ENCODE data around the gene PHF21B.
A peak's percentile ranks its signal among the peaks of the same experiment; 100 is the strongest.

DNA sequence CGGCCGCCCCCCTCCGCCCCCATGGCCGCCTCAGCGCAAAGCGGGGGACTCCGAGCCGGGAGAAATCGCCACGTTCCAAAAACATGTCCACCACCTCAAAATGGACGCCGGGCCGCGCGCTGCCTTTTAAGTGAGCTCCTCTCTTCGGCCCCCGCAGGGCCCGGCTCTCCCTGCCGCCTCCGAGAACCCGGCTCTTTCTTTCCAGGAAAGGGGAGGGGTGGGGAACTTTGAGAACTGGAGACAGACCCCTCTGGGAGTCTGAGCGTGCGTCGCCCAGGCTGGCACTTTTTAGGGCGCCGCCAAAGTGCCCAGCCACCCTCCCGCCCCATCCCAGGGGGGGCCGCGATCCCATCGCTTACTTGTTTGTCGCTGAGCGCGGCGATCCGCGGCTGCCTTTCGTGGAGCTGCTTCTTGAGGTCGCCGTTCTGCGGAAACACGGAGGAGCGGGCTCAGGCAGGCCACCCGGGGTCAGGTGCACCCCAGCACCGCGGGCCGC, 1.6 kb downstream of the PHF21B start:
- TF ChIP-seq, protein P1, sequence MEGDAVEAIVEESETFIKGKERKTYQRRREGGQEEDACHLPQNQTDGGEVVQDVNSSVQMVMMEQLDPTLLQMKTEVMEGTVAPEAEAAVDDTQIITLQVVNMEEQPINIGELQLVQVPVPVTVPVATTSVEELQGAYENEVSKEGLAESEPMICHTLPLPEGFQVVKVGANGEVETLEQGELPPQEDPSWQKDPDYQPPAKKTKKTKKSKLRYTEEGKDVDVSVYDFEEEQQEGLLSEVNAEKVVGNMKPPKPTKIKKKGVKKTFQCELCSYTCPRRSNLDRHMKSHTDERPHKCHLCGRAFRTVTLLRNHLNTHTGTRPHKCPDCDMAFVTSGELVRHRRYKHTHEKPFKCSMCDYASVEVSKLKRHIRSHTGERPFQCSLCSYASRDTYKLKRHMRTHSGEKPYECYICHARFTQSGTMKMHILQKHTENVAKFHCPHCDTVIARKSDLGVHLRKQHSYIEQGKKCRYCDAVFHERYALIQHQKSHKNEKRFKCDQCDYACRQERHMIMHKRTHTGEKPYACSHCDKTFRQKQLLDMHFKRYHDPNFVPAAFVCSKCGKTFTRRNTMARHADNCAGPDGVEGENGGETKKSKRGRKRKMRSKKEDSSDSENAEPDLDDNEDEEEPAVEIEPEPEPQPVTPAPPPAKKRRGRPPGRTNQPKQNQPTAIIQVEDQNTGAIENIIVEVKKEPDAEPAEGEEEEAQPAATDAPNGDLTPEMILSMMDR (tag by site-specific recombination; IDR thresholded peaks at IDR 0.05): no peak
- TF ChIP-seq ZNF214 (tag by site-specific recombination; IDR thresholded peaks at IDR 0.05; ENCODE audit: borderline replicate concordance) (no peak), ZNF121 (tag by site-specific recombination; IDR thresholded peaks at IDR 0.05) (no peak), OSR2 (tag by site-specific recombination; IDR thresholded peaks at IDR 0.05) (no peak), KLF16 (tag by site-specific recombination; IDR thresholded peaks at IDR 0.05) (no peak; the same call in 1 of the 2 replicates), ZNF501 (tag by site-specific recombination; IDR thresholded peaks at IDR 0.05) (no peak), ZFP41 (tag by site-specific recombination; IDR thresholded peaks at IDR 0.05; ENCODE audit: borderline replicate concordance) (no peak), ZNF544 (tag by site-specific recombination; IDR thresholded peaks at IDR 0.05) (no peak), YY1 (tag by site-specific recombination; IDR thresholded peaks at IDR 0.05) (peak; percentile 57)
- TF ChIP-seq, protein P2, sequence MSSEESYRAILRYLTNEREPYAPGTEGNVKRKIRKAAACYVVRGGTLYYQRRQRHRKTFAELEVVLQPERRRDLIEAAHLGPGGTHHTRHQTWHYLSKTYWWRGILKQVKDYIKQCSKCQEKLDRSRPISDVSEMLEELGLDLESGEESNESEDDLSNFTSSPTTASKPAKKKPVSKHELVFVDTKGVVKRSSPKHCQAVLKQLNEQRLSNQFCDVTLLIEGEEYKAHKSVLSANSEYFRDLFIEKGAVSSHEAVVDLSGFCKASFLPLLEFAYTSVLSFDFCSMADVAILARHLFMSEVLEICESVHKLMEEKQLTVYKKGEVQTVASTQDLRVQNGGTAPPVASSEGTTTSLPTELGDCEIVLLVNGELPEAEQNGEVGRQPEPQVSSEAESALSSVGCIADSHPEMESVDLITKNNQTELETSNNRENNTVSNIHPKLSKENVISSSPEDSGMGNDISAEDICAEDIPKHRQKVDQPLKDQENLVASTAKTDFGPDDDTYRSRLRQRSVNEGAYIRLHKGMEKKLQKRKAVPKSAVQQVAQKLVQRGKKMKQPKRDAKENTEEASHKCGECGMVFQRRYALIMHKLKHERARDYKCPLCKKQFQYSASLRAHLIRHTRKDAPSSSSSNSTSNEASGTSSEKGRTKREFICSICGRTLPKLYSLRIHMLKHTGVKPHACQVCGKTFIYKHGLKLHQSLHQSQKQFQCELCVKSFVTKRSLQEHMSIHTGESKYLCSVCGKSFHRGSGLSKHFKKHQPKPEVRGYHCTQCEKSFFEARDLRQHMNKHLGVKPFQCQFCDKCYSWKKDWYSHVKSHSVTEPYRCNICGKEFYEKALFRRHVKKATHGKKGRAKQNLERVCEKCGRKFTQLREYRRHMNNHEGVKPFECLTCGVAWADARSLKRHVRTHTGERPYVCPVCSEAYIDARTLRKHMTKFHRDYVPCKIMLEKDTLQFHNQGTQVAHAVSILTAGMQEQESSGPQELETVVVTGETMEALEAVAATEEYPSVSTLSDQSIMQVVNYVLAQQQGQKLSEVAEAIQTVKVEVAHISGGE (tag by site-specific recombination; conservative IDR thresholded peaks at IDR 0.05; ENCODE audit: low read depth): no peak
- TF ChIP-seq, protein P3, sequence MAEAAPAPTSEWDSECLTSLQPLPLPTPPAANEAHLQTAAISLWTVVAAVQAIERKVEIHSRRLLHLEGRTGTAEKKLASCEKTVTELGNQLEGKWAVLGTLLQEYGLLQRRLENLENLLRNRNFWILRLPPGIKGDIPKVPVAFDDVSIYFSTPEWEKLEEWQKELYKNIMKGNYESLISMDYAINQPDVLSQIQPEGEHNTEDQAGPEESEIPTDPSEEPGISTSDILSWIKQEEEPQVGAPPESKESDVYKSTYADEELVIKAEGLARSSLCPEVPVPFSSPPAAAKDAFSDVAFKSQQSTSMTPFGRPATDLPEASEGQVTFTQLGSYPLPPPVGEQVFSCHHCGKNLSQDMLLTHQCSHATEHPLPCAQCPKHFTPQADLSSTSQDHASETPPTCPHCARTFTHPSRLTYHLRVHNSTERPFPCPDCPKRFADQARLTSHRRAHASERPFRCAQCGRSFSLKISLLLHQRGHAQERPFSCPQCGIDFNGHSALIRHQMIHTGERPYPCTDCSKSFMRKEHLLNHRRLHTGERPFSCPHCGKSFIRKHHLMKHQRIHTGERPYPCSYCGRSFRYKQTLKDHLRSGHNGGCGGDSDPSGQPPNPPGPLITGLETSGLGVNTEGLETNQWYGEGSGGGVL (tag by site-specific recombination; IDR thresholded peaks at IDR 0.05): 0 out of 2 replicates have a peak, but pooled peaks have one; percentile 44
- TF ChIP-seq, protein P4, sequence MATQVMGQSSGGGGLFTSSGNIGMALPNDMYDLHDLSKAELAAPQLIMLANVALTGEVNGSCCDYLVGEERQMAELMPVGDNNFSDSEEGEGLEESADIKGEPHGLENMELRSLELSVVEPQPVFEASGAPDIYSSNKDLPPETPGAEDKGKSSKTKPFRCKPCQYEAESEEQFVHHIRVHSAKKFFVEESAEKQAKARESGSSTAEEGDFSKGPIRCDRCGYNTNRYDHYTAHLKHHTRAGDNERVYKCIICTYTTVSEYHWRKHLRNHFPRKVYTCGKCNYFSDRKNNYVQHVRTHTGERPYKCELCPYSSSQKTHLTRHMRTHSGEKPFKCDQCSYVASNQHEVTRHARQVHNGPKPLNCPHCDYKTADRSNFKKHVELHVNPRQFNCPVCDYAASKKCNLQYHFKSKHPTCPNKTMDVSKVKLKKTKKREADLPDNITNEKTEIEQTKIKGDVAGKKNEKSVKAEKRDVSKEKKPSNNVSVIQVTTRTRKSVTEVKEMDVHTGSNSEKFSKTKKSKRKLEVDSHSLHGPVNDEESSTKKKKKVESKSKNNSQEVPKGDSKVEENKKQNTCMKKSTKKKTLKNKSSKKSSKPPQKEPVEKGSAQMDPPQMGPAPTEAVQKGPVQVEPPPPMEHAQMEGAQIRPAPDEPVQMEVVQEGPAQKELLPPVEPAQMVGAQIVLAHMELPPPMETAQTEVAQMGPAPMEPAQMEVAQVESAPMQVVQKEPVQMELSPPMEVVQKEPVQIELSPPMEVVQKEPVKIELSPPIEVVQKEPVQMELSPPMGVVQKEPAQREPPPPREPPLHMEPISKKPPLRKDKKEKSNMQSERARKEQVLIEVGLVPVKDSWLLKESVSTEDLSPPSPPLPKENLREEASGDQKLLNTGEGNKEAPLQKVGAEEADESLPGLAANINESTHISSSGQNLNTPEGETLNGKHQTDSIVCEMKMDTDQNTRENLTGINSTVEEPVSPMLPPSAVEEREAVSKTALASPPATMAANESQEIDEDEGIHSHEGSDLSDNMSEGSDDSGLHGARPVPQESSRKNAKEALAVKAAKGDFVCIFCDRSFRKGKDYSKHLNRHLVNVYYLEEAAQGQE (tag by site-specific recombination; IDR thresholded peaks at IDR 0.05): no peak

Measured in HEK293 (cell line).